Fibroblast of the aortic adventitia (primary cell): ENCODE results near the gene C1orf105. TPM values are rescaled to one million over a fixed set of nuclear protein-coding genes. Genes with fewer than 3 reads are reported as not detected.

ENCODE experiments used
- DNase-seq: peaks from one replicate; pipeline ENCODE4 v3.0.0-alpha.2; 2010; ENCODE audit warnings: low read depth
- H3K4me3 ChIP-seq: 2 replicates; pipeline ENCODE4 v1.5.1; 2011; ENCODE audit warnings: low read depth, mild to moderate bottlenecking, control low read depth, low read length, moderate library complexity
- CTCF ChIP-seq: IDR thresholded peaks from 2 replicates; pipeline ENCODE4 v1.5.1; 2011; ENCODE audit warnings: mild to moderate bottlenecking, low read length, control low read depth, inconsistent platforms; ENCODE audit not compliant: insufficient read depth
- total RNA-seq: library from RNA; depleted of rRNA; stranded (reverse); fragments of >200 nt; gene quantifications from 2 replicates; pipeline ENCODE4 v1.2.3, GENCODE V29; 2012; ENCODE audit warnings: low replicate concordance

The C1orf105 gene
- total RNA-seq, 1 donor = not detected

- DNase-seq = no peak
- no peak overlapping the region for H3K4me3 ChIP-seq
- TF ChIP-seq CTCF = no peak
Measured at GRCh38 chr1:172394141-172394751, 26.2 kb upstream of the C1orf105 start.

GRCh38 chr1:172394811-172395210 is 25.7 kb upstream of the C1orf105 start:
- H3K4me3 ChIP-seq = no peak overlapping the region
- TF ChIP-seq CTCF = no peak
- no peak for DNase-seq

DNA sequence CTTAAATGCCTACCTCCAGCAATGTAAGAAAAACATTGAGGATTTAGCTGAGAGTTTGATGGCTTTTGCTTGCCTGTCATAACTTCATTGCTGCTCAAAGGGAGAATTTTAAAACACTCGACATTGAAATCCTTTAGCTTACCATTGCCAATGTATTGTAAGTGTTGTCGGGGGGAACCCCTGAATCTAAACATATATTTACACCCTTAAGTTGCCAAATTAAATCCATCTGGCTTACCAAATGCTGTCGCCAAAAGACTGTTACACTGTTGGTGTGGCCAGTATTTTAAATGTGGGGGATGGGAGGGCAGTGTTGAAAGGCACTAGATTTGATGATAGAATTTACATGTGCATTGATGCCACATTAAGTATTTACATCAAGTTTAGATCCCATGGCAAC is 24.9 kb upstream of the C1orf105 start:
- TF ChIP-seq CTCF = no peak
- H3K4me3 ChIP-seq = no peak overlapping the region
- no peak for DNase-seq

DNA sequence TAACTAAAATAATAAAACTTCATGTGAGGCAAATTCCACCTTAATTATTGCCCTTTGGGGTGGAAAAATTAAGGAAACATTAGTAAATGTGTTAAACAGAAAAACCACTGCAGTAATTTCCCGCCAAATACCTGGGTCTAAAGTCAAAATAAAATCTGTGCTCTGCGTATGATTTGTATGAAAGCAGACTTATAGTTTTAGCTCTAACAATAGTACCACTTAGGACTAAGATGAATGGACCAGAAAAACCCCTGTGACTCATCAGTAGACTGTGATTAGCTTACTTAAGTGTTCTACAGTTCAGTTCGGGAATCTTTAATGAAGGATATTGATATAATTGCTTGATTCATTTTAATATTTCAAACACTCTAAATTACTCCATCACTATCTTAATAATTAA is 23.3 kb upstream of the C1orf105 start:
- DNase-seq = peak; percentile 85
- no peak for TF ChIP-seq CTCF
- H3K4me3 ChIP-seq = no peak overlapping the region

DNA sequence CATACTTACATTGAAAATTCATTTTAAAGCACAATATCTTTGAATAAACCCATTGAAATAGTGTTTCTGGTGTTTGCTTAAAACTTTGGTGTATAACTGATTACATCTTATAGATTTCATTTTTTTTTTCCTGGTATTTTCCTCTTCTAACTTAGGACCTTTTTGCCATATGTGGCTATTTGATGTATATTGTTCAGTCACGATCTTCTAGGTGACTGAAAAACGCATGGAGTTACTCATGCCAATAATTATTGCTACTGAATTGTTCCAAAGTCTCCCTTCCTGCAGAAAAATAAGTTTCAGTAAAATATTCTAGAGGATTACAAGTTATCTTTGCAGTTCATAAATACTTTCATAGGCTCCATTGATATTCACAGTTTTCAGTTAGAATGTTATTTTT is 22.9 kb upstream of the C1orf105 start:
- no peak overlapping the region for H3K4me3 ChIP-seq
- no peak for TF ChIP-seq CTCF
- DNase-seq = no peak

DNA sequence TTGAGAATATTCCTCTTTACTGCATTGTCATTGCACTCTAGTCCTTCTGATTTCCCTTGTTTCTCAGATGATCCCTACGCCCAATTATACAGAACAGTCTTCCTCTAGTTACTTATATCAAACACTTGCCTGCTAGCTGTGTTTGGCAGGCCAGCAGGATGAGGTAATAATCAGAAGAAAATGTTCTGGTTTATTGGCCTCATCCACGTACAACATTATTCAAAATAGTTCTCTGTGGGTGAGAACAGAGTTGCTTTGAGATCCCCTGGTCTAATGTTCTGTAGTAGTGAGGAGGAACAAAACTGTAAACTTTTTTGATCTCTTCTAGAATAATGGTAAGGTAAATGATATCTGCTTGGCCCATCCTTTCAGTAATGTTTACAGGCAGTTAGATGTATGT is 22.3 kb upstream of the C1orf105 start:
- H3K4me3 ChIP-seq = no peak overlapping the region
- DNase-seq = peak; percentile 60

More for the DNA sequence above, 22.3 kb upstream of the C1orf105 start:
- no peak for TF ChIP-seq CTCF
